Measurements from ENCODE around the gene EIF4B. TPM values are rescaled to one million over a fixed set of nuclear protein-coding genes. Genes with fewer than 3 reads are reported as not detected.
A peak's percentile ranks its signal among the peaks of the same experiment; 100 is the strongest.

The EIF4B gene
- total and polyA plus RNA-seq, 7 donors = 136 to 575 (median 475) TPM

- H3K4me1 ChIP-seq = peaks cover 0 to 65% (median 50%) of the 10 kb centered on the region in 4 donors
- no peak overlapping the region for H3K4me3 ChIP-seq
- no peaks in the 10 kb centered on the region for H3K27me3 ChIP-seq
- WGBS, 2 donors = 87 to 88% methylated on average over 35 of the region's 35 CpGs
- H3K27ac ChIP-seq = peak overlapping the region in 1 of 4 donors; percentile 53
- peaks cover 0 to 86% (median 12%) of the 10 kb centered on the region in 4 donors for H3K36me3 ChIP-seq
- no peak for TF ChIP-seq CTCF (IDR thresholded peaks at IDR 0.05)
- TF ChIP-seq POLR2AphosphoS5 (IDR thresholded peaks at IDR 0.05) = peak in 2 of 4 donors; percentile 11 to 42
- intact Hi-C loops (cut with DNase I) = no loop called here
- H3K9me3 ChIP-seq = no peaks in the 10 kb centered on the region
- DNase-seq = peak; percentile 77
Measured at GRCh38 chr12:53058674-53059433, 52.6 kb downstream of the EIF4B start.

GRCh38 chr12:53059434-53060063 lies 53.3 kb downstream of the EIF4B start:
- H3K27ac ChIP-seq = peak overlapping the region in 2 of 4 donors; percentile 16 to 53
- 87 to 92% methylated on average over 24 of the region's 24 CpGs for WGBS, 2 donors
- DNase-seq = no peak

GRCh38 chr12:53060064-53060720 lies 53.9 kb downstream of the EIF4B start:
- H3K4me1 ChIP-seq = peaks cover 0 to 64% (median 47%) of the 10 kb centered on the region in 4 donors
- H3K27ac ChIP-seq = peak overlapping the region; percentile 16 to 66 (median 48)

More at GRCh38 chr12:53059434-53060063, 53.3 kb downstream of the EIF4B start:
- H3K4me3 ChIP-seq = no peak overlapping the region
- peaks cover 0 to 93% (median 13%) of the 10 kb centered on the region in 4 donors for H3K36me3 ChIP-seq
- TF ChIP-seq POLR2AphosphoS5 (IDR thresholded peaks at IDR 0.05) = peak in 2 of 4 donors; percentile 21 to 43
- TF ChIP-seq EP300 (IDR thresholded peaks at IDR 0.05) = no peak
- intact Hi-C loops (cut with DNase I) = no loop called here
- no peaks in the 10 kb centered on the region for H3K9me3 ChIP-seq
- no peaks in the 10 kb centered on the region for H3K27me3 ChIP-seq
- H3K4me1 ChIP-seq = peaks cover 0 to 63% (median 51%) of the 10 kb centered on the region in 4 donors

GRCh38 chr12:53060721-53061276 lies 54.5 kb downstream of the EIF4B start:
- Histone ChIP-seq H3K9me3 (no peaks in the 10 kb centered on the region), H3K36me3 (peaks cover 3 to 98% (median 17%) of the 10 kb centered on the region in 4 donors), H3K4me1 (peaks cover 0 to 61% (median 45%) of the 10 kb centered on the region in 4 donors), H3K4me3 (no peak overlapping the region), H3K27ac (peak overlapping the region in 3 of 4 donors; percentile 44 to 66 (median 53)), H3K27me3 (no peaks in the 10 kb centered on the region)
- intact Hi-C loops (cut with DNase I) = no loop called here
- peak; percentile 81 for DNase-seq
- WGBS, 2 donors = 16 to 60% methylated on average over 18 of the region's 18 CpGs
- TF ChIP-seq POLR2A (IDR thresholded peaks at IDR 0.05) = no peak
- TF ChIP-seq POLR2AphosphoS5 (IDR thresholded peaks at IDR 0.05) = no peak
- TF ChIP-seq CTCF (IDR thresholded peaks at IDR 0.05) = no peak
- TF ChIP-seq EP300 (IDR thresholded peaks at IDR 0.05) = no peak

More at GRCh38 chr12:53060064-53060720, 53.9 kb downstream of the EIF4B start:
- DNase-seq = no peak
- intact Hi-C loops (cut with DNase I) = no loop called here
- TF ChIP-seq POLR2AphosphoS5 (IDR thresholded peaks at IDR 0.05) (peak in 1 of 4 donors; percentile 8), CTCF (IDR thresholded peaks at IDR 0.05) (no peak)
- 71 to 88% methylated on average over 17 of the region's 17 CpGs for WGBS, 2 donors
- no peak overlapping the region for H3K4me3 ChIP-seq
- H3K27me3 ChIP-seq = no peaks in the 10 kb centered on the region
- no peaks in the 10 kb centered on the region for H3K9me3 ChIP-seq
- peaks cover 0 to 99% (median 14%) of the 10 kb centered on the region in 4 donors for H3K36me3 ChIP-seq
